OCI-M1 (cell line): ENCODE results near the gene TNFAIP8.

ENCODE experiments used
- DNase-seq: peaks from one replicate; lab custom pipeline; 2025; lab: John Stamatoyannopoulos, UW

TNFAIP8 gene

GRCh38 chr5:119329666-119330065 lies 26.2 kb upstream of the TNFAIP8 start:
- DNase-seq: no peak

- peak; percentile 88 for DNase-seq
Measured at GRCh38 chr5:119330367-119331183, 25.2 kb upstream of the TNFAIP8 start.

- no peak for DNase-seq
Measured at GRCh38 chr5:119331566-119332095, 24.2 kb upstream of the TNFAIP8 start.

GRCh38 chr5:119332208-119332607 lies 23.6 kb upstream of the TNFAIP8 start:
- no peak for DNase-seq

DNA sequence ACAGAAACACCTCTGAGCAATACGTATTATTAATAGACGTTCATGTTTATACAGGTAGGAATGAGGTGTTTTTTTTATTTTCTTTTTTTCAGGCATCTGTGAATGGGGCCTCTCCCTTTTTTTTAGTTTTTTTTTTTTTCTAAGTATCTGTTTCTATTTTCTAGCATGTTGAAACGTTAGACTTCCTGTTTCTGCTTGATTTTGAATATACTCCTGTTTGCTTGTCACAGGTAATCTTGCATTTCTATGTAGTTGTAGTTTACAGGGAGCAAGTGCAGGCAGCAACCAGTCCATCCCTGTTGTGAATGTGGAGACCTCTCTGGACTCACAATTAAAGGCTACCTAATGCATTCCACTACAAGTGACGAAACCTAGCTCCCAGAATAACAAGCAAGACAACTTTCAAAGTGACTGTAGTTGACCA lies 22.8 kb upstream of the TNFAIP8 start:
- DNase-seq: peak; percentile 9

- DNase-seq: no peak
Measured at GRCh38 chr5:119333421-119333851, 22.4 kb upstream of the TNFAIP8 start.

GRCh38 chr5:119335261-119335677 lies 20.6 kb upstream of the TNFAIP8 start:
- no peak for DNase-seq

DNA sequence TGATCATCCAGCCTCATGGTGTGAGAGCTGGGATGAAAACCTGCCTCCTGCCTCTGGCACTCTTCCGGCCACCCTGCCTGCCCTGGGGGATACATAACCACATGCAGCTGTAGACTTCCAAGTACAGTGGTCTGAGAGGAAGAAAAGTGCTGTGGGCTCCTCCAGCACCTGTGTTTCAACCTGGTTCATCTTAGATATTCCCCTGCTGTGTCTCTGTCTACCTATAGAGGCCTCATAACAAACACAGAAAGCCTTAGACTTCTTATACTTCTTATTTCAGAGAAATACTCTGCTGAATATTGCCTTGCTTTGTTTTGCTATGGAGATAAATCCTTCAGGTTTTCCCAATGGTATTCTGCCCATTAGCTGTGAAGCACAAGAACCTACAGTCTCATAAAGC lies 19.6 kb upstream of the TNFAIP8 start:
- DNase-seq: peak; percentile 2

DNA sequence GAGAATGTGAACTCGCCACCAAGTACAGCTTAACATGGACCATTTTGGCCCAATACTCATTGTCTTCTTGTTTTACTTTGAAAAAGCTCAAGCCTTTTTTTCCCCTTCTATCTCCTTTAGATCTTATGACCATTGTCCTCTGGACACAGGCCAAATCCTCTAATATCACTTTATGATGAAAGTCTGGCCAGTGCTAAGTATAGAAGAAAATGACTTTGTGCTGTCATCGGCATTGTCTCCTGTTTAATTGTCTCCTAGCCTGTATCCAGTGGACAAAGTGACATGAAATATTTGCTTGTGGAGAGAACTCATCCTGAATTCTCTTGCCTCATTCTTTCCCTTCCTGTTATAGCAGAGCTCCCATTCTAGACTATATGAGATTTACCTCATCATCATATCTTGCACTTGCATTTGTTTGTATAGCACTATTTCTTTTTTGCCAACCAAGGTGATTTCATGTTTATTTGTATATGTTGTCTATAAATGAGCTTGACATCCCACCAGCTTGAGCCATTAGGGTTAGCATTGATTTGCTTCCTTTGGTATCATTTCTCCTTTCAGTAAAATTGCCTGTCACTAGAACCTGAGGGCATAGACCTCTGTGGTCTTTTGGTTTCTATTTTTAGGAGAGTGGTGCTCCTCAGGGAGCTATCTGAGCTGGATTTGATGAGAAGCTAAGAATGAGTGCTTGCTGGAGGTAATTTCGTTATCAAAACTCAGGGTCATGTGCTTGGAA lies 18.8 kb upstream of the TNFAIP8 start:
- peak; percentile 34 for DNase-seq

DNA sequence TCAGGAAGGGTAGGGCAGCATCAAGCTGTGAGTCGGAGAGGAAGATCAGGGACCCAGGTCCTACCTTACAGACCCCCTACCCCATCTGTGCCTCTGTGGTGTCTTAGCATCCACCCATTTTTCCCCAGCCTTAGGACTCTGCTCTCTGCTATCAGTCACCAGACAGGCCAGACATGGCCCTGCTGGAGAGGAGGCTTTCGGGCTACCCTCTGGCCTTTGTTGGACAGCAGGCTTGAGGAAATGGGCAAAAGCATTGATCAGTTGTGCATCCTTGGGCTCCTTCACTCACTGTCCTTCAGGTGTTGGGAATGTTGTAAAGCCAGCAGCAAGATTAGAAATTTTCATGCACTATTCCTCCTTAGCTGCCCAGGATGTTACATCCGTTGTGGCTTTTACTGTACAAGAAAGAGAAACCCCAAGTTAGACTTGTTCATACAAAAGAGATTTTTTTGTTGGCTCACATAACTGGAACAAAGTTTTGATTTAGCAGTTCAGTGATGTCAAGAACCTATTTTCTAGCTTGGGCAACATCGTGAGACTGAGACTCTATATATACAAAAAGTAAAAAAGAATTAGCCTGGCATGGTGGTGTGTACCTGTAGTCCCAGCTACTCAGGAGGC lies 17.4 kb upstream of the TNFAIP8 start:
- peak; percentile 3 for DNase-seq

DNA sequence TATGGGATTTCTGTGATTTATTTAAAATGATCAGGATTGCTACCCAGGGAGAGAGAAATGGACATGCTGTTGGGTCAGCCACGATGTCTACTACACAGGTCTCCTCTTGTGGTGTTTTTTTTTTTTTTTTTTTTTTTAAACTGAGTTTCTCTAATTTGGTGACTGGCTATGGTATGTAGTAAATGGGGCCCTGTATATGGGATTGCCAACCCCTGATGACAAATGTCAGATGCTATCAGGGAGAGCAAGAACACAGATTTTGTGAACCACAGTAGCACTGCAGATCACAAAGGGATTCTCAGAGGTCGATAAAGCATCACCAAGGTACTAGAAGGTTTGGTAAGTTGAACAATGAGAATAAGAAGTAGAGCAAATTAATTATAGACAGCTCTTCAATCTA lies 16.5 kb upstream of the TNFAIP8 start:
- no peak for DNase-seq

DNA sequence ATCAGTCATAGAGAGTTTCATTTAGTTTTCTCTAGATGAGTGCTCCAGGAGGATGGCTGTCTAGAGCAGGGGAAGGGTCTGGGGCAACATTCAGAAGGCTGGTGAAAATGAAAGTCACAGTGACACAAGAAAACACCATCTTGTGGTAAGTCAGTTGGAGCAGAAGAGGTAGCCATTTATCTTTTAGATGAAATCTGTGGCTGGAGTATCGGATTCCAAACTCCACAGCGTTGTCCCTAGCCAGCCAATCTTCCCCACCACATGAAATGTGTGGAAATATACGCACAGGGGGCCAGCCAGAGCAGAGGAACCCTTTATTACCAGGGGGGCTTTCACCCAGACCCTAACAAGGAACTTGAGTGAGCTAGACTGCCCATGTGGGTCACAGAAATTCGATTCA lies 15.9 kb upstream of the TNFAIP8 start:
- DNase-seq: peak; percentile 15

DNA sequence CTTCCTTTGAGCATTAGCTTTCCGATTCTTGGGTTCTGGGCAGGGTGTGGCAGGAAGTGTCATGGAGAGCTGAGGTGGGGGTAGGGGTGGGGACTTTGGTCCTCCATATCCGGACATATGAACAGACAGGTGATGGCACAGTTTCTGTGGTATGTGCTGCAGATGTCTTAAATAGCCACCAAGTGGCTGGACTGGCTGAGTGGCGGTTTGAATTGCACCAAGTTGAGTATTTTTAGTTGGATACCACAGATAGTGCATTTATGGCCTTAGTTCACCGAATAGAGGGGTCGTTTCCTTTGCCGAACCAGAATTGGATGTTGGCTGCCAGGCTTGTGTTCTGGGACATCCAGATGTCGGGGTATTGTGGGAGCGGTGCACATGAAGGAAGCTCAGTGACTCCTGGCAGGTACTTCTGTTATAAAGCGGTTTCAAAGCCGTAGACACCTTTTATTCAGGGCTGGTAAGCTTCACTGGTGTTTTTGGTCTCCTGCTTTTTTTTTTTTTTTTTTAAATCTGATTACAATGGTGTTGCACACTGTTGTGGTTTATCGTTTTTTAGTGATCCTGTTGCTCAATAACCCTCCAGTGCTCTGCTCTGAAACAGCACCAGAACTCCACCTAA lies 15.1 kb upstream of the TNFAIP8 start:
- DNase-seq: peak; percentile 24

- DNase-seq: peak; percentile 5
Measured at GRCh38 chr5:119341452-119342349, 14.1 kb upstream of the TNFAIP8 start.

DNA sequence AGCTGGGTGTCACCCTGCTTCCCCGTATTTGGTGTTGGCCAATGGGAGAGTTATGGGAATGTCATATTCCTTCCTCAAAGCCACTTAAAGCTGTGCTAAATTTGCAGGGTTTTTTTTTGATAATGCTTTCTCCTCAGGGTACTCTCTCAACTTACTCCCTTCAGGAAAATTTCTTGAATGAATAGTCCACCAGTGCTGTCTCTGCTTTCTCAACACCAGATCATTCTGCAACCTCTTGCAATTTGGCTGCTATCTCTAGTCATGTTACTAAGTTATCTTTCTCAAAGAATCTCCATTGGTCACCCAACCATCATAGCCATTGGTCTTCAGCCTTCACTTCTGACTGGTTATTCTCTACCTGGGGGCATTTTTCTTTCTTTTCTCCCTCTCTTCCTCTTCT lies 13.4 kb upstream of the TNFAIP8 start:
- DNase-seq: no peak

- no peak for DNase-seq
Measured at GRCh38 chr5:119343052-119343451, 12.8 kb upstream of the TNFAIP8 start.

DNA sequence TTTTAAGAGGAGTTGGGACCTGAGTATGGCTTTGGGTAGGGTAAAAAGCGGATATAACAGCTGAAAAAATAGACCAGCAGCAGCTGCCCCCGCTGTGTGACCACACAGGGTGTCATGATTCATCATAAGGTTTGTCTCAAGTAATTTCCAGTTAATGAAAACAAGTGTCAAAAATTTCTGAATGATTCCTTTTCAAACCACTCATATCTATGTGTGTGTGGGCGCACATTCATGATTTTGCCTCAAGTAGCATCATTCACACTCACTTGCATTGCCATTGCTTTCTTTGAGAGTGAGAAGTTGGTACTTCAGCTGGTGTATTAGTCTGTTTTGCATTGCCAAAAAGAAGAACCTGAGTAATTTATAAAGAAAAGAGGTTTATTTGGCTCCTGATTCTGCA lies 12.1 kb upstream of the TNFAIP8 start:
- no peak for DNase-seq

DNA sequence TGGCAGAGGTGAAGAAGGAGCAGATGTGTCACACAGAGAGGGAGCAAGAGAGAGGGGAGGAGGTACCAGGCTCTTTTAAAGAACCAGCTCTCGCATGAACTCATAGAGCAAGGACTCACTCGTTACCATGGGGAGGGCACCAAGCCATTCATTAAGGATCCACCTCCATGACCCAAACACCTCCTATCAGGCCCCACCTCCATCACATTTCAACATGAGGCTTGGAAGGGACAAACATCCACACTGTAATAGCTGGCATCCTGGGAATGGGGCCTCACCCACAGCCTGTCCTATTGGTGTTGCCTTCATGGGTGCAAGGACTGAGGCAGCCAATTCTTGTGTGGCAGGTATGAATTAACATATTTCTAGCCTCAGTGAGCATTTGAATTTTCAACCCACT lies 11.6 kb upstream of the TNFAIP8 start:
- no peak for DNase-seq

DNA sequence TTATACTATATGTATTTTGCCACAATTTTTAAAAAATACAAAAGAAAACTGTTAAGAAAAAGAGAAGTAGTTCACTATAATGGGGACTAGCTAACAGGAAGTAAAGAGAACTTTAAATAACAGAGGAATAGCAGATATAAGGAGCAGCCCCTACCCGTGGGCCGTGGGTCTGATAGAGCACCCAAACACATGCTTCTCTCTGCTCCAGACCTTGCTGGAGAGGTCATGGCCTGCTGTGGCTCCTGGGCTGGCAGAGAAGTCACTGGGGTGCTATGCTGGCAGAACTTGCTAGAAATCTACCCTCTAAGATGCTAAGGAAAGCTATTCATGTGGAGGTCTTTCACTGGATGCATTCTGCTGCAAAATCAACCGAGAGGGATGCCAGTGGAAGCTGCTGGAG lies 10.0 kb upstream of the TNFAIP8 start:
- DNase-seq: no peak

GRCh38 chr5:119346394-119346793 lies 9.4 kb upstream of the TNFAIP8 start:
- DNase-seq: no peak

- DNase-seq: no peak
Measured at GRCh38 chr5:119347574-119347973, 8.2 kb upstream of the TNFAIP8 start.
